Left kidney (tissue), 2 donors: ENCODE measurements around the gene TMCC3. TPM values are rescaled to one million over a fixed set of nuclear protein-coding genes. Genes with fewer than 3 reads are reported as not detected.
"Not testable (repeated sequence)": the region's sequence is repeated elsewhere in the genome, so short reads cannot be mapped to it uniquely, and the experiment has no call there.

Source experiments
- DNase-seq: peaks from one replicate; pipeline ENCODE4 v3.0.0-alpha.2; 2013
- polyA plus RNA-seq: library from polyadenylated mRNA; unstranded; fragments of 120-200 nt; gene quantifications from one replicate; pipeline ENCODE4 v1.2.1, GENCODE V29; 2013; ENCODE audit not compliant: insufficient read length

The TMCC3 gene
- polyA plus RNA-seq, 1 donor: 42.9 TPM

DNA sequence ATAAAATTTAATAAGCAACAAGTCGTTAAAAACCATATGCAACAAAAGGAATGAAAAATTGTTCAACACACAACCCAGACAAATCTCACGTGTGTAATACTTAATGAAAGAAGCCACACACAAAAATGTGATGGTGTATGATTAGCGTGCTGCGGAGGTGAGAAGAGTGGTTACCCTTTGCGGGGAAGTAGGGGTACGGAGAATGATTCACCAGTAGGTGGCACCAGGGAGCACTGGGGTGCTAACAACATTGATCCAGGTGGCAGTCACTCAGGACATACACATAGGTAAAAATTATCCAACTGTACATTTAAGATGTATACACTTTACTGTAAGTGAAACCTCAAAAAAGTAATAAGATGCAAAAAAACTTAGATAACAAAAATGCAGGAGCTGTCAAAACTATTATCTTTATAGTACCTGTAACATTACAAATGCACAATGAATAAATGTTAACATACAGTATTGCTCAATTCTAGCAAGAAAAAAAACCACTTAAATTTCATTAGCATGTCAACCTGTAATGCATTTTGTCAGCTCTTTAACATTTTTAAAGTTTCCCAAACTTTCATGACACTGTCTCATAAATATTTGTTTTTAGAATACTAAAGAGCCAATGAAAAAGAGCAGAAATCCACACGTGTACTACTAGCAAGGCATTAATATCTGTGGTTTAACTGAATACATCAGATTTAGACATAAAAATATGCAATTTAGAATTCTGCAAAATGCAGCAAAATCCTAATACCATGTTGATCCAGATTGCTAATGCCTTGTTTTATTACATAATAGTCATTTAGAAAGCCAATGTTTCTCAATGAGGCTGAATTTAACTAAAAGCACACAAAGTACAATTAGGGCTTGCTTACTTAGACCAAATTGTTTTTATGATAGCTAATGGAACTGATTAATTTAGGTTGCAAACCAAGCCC, 46.7 kb downstream of the TMCC3 start:
- DNase-seq: no peak

DNA sequence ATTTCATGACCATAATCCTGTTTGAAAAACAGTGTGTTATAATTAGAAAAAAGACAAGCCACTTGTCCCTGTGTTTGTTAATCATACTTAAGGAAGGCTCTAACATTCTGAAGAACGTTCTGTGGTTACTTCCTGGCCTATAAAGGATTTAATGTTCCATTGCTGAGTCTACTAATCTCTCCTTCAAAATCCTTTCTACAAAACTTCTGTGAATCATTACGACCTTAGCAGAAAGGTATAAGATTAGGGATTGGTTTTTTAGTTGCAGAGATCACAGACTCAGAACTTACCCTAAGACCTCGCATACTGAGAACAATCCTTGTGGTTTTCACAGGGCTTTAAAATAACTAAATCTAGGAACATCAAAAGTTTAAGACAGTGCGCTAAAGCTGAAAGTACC, 48.3 kb downstream of the TMCC3 start:
- no peak for DNase-seq

DNA sequence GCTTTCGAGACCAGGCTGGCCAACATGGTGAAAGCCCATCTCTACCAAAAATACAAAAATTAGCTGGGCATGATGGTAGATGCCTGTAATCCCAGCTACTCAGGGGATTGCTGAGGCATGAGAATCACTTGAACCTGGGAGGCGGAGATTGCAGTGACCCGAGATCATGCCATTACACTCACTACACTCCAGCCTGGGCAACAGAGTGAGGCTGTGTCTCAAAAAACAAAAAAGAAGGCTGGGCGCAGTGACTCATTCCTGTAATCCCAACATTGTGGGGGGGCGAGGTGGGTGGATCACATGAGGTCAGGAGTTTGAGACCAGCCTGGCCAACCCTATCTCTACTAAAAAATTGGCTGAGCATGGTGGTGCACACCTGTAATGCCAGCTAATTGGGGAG, 49.0 kb downstream of the TMCC3 start:
- DNase-seq: not testable (repeated sequence)

DNA sequence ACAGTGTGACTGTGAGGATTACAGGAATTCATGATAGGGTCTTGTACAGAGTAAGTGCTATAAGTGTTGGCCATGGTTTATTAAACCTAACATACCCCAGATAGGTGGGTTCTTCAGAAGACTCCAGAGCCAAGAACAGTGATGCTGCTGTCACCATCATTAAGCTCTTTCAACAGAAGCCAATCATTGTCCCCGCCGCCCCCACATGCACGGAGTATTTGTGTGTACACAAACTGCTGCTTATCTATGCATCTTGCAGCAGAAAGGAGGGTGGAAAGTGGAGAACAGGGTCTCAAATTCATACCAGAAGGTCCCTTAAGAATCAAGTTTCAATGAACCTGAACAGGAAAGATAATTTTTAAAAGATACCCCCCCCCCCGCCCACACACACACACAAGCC, 51.2 kb downstream of the TMCC3 start:
- no peak for DNase-seq

DNA sequence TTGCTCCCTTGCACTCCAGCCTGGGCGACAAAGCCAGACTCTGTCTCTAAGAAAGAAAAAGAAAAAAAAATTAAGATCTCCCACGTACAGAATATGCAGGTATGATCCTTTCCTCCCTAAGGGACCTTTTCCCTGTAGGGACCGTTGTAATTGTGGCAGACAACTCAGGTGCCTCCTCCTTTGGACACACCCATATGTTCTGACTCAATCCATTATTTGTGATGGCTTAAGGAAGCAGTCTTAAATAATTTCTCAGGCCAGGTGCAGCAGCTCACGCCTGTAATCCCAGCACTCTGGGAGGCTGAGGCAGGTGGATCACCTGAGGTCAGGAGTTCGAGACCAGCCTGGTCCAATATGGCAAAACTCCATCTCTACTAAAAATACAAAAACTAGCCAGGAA, 53.1 kb downstream of the TMCC3 start:
- DNase-seq: no peak

DNA sequence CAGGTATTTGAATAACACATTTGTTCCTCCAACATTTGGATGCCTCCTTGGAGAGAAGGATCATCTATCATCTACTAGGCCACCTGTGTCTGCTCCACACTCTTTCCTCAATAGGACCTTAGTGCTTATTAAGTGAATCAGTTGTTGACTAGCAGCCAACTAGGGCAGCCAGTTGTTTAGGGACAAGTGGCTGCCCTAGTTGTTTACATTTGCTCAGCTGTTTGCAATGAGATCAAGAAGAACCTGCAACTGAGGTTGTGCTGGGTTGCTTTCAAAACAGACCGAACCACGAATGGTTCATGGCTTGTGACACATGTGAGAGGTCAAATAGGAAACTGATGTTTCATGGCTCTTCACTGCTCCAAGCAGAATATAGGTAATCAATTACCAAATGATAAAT, 53.8 kb downstream of the TMCC3 start:
- DNase-seq: no peak

DNA sequence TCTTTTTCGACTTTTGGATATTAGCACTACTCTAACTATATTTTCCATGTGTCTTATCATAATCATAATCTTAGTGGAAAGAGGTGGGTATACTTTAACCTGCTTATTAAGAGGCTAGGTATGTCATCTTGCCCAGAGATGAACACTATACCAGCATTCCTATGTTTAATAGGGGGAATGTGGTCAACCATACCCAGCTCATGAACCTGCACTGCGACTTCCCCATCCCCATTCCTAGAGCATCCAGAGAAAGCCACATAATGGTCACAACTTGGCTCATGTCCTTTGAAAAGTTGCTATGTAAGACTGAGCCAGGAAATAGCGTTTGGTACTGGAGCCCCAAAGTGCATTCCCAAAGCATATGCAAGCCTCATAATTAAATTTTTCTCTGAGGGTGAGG, 55.2 kb downstream of the TMCC3 start:
- no peak for DNase-seq

DNA sequence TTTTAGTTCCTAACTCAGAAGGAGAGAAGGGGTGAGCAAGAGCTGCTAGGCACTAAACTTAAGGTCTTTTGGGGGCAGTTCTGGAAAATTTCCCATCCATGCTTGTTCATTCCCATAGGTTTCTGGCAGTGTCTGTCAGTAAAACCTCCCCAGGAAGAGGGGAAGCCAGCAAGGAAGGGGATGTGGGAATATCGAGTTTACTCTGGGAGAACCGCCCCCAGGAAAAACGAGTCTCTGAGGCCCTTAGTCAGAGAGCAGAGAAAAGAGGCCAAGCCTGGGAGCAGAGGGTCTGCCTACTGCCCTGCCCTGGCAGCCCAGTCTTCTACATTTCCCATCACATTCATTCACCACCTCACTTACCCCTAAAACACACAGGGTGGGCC, 55.9 kb downstream of the TMCC3 start:
- no peak for DNase-seq

DNA sequence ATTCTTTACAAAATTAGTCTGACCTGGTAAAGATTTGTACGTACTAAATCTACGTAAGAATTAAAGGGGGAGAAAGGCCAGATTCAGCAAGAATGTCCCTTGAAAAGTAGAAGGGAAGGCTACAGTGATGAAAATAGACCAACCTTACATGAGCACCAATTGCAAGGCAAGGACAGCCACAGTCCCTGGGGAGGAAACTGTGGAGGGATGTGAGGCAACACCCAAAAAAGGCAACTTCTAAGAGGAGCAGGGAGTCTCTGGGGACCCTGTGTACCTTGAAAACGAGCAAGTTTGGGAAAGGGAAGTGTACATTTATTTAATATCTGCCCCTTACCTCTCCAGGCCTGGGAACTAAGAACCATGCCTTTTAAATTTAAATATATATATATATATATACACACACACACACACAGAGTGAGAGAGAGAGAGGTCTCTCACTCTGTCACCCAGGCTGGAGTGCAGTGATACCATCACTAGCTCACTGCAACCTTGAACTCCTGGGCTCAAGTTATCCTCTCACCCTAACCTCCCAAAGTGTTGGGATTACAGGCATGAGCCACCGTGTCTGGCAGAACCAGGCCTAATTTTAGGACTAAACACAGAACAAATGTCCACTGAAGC, 56.4 kb downstream of the TMCC3 start:
- DNase-seq: no peak

DNA sequence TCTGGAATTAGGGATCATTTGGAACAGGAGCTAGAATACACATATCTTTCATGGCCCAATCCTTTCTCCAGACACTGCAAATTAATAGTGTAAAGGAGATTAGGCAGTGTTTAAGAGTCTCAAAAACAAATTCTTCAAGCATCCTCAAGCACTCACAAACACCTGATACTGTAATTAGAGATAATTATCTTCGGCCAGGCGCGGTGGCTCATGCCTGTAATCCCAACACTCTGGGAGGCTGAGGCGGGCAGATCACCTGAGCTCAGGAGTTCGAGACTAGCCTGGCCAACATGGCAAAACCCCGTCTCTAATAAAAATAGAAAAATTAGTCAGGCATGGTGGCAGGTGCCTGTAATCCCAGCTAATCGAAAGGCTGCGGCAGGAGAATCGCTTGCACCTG, 57.6 kb downstream of the TMCC3 start:
- not testable (repeated sequence) for DNase-seq

DNA sequence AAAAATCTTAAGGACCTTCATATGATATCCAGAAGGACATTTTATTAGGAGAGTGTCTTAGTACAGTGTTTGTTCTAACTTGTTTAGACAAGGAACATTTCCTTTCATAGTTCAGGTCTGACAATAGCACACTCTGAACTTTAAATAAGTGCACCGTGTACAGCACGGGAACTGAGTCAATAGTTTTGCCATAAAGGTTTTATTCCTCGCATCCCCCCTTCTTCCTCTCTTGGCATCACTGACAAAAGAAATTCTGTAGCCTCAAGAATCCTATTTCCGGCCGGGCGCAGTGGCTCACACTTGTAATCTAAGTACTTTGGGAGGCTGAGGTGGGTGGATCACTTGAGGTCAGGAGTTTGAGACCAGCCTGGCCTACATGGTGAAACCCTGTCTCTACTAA, 58.3 kb downstream of the TMCC3 start:
- DNase-seq: no peak

DNA sequence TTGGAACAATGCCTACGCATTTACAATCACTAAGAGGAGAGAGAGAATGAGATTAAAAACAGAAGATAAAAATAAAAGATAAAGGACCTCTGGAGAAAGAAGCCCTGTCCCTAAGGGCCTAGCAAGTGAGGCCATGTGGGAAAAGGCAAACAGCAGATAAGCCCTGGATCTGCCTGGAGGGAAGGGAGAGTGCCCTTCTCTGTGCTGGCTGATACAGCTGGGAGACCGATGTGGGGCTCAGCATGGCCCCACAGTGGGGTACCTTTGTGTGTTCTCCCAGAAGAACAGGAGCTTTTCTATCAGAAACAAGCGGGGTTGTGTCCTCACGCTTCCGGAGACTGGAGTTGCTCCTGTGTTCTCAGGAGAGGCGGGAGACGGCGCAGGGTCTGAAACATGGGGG, 59.9 kb downstream of the TMCC3 start:
- DNase-seq: no peak

DNA sequence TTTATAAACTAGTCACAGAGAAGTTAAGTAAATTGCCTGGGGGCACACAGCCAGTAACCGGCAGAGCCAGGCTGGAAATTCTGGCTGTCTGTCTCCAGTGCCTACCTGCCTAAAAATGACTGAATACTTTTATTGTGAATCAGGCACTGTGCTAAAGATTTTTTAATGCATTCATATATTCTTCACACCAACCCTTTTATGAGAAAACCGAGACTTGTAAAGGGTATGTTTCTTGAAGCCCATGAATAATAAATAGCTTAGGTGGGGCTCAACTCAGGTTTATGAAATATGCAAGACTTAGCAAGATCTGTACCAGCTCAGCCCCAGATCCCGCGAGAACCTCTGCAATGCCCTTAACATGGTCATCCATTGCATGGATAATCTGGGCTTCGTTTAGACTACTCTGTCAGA, 60.8 kb downstream of the TMCC3 start:
- DNase-seq: no peak

DNA sequence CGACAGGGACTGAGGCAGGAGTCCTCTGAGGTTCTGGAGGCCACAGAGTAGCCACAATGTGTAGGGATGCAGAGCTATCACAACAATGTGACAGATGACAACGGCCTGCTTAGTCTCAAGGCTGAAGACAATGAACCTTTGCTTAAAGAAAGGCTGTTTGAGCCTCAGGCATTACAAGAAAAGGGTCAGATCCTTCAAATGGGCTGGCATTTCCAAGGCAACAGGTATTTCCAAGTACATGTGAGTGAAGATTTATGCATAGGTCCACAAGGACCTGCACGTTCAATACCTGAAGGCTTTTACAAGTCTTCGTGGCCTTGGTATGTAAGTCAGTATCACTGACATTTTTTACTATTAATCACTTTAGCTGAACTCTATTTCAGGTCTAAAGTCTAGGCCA, 62.0 kb downstream of the TMCC3 start:
- DNase-seq: no peak

DNA sequence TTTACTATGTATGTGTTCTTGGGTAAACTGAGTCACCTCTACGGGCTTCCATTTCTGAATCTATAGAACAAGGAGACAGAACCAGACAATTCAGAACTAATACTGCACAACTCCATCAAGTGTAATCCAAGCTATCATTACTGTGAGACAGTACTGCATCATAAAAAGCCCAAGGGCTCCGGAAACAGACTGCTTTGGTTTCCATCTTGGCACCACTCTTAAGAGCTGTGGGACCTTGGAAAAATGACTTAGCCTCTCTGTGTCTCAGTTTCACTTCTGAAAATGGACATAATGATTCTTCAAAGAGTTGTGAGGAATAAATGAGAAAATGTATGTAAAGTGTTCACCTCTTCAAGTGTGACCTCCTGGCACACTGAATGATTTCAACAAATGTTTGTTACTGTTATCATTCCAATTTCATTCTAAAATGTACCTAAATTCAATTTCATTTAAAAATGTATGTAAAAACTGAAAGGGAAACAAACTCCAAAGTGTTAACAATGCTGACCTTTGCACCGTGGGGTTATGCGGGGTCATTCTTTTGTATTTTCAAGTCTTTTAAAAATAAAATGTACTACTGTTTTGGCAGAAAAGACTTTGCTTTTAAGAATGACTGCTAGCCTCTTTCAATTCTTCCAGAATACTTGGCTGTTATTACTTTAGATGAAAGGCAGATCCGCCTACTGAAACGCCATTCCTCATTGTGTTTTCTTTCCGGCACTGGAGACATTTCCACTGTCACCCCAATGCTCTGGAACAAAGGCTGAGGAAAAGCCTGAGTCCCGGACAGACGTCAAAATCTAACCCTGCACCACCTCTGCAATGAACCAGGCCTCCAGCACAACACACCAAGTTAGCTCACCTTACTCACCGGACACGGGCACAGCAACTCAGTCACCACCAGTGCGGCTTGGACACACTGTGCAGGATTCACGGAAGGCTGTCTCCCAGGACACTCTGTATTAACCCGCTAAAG, 62.8 kb downstream of the TMCC3 start:
- DNase-seq: no peak

DNA sequence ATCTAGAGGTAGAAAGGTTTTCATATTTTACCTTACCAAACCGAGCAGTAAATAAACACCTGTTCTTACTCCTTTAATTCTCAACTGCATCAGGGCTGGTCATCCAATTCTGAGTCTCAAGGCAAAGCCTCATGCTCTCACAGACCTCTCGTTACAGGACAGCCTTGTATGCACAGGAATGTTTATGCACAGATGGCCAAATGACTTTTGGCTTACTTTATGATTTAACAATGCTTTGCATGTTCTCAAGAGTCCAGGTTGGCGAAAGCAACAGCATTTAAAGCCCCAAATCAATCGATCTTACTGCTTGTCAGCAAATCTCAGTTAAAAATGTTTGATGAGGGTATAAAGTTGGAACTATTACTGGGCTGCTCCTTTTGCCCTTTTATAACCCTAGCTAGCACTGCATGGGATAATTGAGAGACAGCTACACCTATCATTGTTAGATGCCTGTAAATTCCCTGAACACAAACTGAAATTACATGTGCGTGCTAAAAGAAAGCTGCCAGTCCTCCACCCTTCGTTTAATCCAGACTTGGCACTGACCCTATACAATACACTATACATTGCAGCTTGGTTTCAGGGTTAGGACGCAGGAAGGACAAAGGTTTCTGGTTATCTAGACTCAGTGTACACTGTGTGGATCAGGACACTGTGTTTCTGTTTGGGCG, 63.6 kb downstream of the TMCC3 start:
- DNase-seq: no peak

DNA sequence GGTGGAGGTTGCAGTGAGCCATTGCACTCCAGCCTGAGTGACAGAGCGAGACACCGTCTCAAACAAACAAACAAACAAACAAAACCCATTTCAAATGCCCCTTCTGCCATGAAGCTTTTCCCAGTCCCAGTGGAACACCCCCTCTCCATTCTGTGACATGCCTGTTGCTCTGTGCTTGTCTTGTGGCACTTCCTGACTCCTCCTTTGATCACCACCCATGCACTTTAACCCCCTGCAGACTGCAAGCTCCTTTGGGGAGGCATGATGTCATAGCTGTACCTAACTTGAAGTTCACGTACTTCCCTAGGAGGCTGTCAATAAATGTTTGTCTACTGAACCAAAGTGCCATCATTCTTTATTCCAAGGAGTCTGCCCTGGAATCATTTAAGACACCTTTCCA, 64.7 kb downstream of the TMCC3 start:
- no peak for DNase-seq

DNA sequence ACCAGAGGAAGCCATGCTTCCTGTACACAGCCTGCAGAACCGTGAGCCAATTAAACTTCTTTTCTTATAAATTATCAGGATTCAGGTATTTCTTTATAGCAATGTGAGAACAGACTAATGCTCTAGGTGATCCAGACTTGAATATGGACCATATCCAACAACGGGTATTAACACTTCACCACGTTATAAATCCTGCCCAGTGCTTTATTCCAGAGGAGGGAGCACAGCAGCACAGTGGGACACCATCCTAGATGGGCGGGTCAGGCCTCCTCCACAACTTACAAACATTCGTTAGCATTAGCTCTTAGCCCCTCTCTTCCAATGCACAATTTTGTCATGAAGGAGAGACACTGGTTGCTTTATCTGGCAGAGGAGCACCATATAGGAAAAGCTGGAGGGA, 66.0 kb downstream of the TMCC3 start:
- DNase-seq: no peak

DNA sequence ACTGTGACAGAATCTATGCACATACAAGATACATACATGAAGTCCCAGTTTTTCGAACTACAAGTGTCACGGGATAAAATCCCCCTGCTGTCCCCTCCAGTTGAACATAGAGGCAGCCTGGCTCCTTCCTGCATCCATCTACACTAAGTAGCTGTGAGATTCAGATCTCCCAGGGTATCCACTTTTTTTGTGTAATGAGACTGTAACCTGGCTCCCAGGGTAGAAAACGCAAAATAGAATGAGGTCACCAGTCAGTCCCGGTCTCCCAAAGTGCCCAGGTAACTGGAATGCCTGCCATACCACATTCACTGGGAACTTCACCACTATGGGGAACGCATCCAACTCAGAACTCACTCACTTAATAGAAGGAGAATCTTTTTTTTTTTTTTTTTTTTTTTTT, 67.8 kb downstream of the TMCC3 start:
- DNase-seq: no peak

DNA sequence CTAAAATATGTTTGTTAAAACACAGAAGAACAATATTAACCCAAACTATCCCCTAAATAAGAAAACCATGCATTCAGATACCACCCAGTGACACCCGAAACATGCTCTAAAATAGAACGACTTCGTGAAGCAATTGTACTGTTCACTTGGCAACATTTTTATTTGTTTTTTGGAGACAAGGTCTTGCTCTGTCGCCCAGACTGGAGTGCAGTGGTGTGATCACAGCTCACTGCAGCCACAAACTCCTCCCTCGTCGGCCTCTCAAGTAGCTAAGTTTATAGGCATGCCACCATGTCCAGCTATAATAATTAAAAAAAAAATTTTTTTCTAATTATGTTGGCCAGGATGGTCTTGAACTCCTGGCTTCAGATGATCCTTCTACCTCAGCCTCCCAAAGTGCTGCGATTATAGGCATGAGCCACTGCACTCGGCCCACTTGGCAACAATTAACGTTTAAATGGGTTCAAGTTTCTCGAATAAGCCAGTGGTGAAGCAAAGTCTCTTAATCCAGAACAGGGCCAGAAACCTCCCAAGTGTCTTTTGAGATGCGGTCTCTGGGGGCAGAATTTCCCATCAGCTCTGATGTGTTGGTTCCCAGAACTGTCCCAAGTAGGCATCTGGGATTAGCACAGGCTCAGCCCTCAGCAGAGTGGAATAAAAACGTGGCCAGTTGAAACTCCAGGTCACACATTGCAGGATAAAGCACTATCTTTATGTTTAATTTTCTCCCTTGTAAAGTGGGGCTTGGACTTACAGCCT, 74.5 kb downstream of the TMCC3 start:
- DNase-seq: no peak

DNA sequence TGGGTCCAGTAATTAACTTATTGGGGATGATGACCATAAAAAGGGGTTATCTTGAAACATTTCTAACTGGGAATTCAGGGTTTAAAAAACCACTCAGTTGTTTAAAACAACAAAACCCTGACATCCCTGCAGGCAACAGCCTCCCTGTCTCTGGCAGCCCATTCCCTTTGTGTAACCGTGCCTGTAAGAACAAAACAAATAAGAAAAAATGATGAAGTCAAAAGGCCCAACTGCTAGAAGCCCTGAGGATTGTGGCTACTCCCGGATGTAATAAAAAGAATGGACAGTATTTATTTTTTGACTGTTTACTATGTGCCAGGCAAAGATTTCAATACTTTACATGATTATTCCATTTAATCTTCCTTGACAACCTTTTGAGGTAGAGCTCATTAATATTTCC, 75.3 kb downstream of the TMCC3 start:
- no peak for DNase-seq
